CD4-positive, alpha-beta T cell treated with Interleukin-4 for 1 hour (primary cell): ENCODE results near the gene RAF1.
"Not testable (repeated sequence)": the region's sequence is repeated elsewhere in the genome, so short reads cannot be mapped to it uniquely, and the experiment has no call there.

ENCODE experiments used
- DNase-seq, 2 donors: peaks; one replicate each; pipeline ENCODE4 v3.0.0-alpha.2; 2020 to 2022

RAF1 gene

DNA sequence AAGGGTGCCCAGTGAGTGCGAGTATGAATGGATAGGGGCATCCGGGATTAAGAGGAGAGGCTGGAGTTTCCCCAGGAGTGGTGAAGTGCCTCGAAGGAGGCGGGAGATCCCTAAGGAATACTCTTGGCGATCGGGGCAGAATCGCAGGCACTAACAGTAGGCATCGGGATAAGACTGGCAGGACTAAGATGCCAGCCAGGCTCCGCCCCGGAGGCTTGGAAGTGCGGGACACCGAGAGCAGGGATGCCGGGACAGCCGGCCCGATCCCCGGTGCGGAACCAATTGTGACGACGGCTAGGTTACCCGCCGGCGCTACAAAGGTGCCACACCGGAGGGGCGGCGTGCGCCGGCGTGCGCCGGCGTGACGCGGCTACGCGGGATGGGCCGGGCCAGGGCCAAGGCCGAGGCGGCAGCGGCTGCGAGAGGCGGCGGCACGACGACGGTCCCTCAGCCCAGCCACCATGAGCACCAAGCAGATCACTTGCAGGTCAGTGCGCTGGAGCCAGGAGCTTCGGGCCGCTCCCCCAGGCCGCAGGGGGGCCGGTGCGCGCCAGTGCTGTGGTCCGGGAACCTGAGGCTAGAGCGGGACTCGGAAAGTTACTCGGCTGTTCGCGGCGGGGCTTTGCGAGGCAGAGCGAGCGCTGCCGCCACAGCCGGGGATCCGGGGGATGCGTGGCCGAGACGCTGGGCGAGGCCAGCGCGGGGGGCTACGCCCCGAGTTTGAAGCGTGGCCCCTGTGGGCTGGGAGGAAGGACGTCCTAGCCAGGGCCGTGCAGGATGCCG, 107.0 kb downstream of the RAF1 start, which contains the start of gene MKRN2:
MKRN2 (plus strand) TSS at position 398 of the 783 bp plus-strand sequence; CDS start at position 462, 64 bp downstream.
- DNase-seq: peak; percentile 83 to 86

DNA sequence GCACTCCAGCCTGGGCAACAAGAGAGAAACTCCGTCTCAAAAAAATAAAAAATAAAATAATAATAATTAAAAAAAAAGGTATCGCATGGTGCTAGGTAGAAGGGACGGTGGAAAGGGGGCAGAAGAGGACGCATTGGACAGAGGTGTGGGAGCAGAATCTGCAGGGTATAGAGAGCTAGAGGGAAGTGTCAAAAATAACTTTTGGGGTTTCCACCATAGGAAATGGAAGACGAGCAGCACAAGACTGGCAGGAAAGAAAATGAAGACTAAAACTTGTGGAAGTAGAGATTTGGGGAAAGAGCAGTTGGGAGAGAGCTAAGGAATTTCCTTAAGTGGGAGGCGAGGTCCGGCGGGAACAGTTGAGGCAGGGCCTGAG, 107.6 kb downstream of the RAF1 start:
- no peak for DNase-seq

DNA sequence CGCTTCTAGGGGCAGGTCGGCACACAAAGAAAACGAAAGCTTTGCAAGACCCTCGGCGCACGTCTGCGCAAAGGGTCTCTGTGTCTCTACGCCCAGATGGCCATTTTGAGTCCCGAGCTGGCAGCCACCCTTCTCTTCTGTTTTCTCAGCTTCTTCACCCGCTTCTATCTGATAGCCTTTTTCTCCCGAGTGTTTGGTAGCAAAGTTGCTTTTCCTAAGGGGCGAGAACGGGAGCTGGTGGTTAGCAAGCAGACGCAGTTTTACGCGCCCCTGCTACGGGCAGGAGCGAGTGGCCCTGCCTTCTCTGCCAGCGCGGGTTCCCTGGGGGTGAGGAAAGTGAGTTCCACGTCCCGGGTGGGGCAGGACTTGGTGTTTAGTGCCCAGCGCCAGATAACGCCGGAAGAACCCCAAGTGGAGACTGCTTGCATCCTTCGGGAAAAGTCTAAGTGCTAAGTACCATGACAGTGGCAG, 110.0 kb downstream of the RAF1 start:
- DNase-seq: no peak

DNA sequence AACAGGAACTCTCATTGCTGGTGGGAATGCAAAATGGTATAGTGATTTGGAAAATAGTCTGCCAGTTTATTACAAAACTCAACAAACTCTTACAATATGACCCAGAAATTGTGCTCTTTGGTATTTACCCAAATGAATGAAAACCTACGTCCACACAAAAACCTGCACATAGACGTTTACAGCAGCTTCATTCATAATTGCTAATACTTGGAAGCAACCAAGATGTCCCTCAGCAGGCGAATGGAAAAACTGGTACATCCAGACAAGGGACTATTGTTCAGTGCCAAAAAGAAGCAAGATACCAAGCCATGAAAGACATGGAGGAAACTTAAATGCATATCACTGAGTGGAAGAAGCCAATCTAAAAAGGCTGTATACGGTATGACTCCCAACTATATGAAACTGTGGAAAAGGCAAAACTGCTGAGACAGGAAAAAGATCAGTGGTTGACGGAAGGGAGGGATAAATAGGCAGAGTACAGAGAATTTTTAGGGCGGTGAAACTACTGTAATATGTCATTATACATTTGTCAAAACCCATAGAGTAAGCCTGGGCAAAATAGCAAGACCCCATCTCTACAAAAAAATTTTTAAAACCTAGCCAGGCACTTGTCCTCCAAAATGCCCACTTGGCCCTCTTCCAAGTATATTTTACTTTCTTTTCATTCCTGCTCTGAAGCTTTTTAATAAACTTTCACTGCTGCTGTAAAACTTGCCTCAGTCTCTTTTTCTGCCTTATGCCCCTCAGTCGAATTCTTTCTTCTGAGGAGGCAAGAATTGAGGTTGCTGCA, 113.8 kb downstream of the RAF1 start:
- DNase-seq: no peak

DNA sequence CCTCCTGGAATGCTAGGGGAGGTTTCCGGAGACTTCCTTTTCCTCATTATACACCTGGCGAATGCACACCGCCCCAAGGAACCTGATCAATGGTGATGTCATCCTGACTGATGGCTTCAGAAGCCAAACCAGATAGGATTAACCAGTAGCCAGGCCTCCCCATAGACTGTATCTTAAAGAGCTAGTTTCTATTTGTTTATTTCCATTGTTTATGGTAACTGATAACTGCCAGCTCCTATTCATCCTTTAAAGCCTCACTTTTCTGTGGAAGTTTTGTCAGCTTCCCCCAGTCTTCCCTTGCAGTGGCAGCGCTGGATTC, 118.5 kb downstream of the RAF1 start, which contains the start of gene MKRN2OS:
MKRN2OS (minus strand) TSS at position 27 of the 319 bp plus-strand sequence. CDS start 35 bp downstream, outside the sequence.
- DNase-seq: no peak

DNA sequence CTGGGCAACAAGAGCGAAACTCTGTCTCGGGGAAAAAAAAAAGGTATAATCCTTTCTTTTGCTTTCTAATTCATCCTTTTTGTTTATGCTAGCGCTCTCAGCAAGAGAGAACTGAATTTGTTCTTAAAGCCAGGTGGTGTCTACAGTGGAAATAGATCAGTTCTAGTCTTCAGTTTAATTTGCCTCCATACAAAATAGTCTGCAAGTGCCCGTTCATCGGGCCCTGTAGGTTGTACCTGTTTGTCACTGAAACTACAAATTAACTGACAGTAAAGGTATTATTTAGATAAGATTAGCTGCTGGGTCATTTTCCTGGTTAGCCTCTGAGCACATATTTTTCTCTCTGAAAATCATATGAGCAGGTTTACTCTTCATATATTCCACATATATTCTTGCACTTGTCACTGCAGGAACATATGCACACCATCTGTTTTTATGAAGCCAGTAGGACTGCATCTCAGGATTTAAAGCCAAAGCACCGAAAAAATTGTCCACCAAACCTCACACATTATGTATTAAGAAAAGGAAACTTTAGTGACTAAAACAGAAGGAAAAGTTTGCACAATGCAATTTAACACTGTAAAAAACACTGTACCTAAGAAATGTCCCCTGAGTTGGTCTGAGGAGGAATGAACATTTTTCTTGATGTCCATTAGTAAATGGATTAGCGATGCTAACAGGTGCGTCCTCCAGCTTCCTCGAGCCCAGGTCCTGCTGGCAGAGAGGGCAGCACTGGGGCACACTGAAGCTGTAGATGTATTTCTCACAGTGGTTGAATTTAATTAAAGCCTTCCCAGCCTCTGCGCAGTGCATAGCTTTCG, 119.1 kb downstream of the RAF1 start:
- DNase-seq: no peak

DNA sequence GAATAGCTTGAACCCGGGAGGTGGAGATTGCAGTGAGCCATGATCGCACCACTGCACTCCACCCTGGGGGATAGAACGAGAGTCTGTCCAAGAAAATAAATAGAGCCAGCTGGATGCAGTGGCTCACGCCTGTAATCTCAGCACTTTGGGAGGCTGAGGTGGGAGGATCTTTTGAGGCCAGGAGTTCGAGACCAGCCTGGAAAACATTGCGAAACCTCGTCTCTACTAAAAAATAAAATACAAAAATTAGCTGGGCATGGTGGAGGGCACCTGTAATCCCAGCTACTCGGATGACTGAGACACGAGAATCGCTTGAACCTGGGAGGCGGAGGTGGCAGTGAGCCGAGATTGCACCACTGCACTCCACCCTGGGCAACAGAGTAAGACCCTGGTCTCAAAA, 120.4 kb downstream of the RAF1 start:
- not testable (repeated sequence) for DNase-seq

DNA sequence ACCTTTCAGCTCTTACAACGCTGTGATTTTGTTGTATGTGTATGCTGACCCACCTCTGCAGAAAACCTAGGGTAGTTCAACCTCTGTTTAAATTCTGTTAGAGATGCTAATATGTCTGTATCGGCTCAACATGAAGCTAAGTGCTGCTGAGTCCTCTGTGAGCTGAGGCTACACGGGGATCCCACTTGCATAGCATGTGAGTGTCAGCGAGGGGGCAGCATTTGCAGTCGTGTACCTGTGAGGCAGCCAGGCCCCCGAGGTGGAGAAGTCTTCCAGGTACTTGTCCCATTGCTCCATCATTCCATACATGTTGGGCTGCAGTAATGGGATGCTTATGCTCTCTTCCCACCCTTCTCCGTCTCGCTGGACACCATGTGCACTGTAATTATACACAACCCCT, 122.3 kb downstream of the RAF1 start:
- no peak for DNase-seq

DNA sequence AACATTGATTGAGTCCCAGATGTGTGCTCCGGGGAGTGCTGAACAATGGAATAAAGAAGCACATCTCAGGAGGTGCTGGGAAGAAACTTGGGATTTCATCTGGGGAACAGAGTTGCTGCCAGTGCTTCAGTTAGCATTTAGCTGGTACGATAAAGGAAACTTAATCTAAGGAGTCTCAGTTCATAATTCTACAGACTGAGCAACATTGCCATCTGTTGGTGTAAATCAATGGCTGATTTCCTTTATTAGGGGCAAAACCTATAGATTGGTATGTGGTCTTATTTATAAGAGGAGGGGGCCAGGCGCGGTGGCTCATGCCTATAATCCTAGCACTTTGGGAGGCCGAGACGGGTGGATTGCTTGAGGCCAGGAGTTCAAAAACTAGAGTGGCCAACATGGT, 127.5 kb downstream of the RAF1 start:
- DNase-seq: no peak
